HG03575 (cell line): ENCODE results near the gene CORO1A.
"Not testable (repeated sequence)": the region's sequence is repeated elsewhere in the genome, so short reads cannot be mapped to it uniquely, and the experiment has no call there.

ENCODE experiments used
- ATAC-seq: cut with Tn5 transposase; IDR thresholded peaks from one replicate; pipeline ENCODE4 v1.9.1; 2021; ENCODE audit not compliant: unreplicated experiment, insufficient number of reproducible peaks, low FRiP score; ENCODE audit errors: extremely low read depth

The CORO1A gene

DNA sequence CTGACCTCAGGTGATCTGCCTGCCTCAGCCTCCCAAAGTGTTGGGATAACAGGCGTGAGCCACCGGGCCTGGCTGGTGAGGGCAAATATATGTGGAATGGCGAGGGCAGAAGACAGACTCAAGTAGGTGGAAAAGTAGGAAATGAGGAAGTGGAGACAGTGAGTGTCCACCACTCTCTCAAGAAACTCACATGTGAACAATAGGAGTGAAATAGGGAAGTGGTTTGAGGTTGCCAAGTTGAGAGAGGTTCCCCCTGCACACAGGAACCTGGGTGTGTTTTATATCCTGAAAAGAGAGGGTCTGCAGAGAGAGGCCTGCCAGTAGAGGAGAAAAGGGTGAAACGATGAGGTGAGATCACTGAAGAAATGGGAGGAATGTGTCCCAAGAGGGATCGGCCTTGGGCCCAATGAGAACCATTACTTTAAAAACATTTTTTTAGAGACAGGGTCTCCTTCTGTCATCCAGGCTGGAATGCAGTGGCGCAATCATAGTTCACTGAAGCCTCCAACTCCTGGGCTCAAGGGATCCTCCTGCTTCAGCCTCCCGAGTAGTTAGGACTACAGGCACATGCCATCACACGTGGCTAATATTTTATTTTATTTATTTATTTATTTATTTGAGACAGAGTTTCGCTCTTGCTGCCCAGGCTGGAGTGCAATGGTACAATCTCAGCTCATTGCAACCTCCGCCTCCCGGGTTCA, 17.1 kb upstream of the CORO1A start:
- ATAC-seq, result no peak

DNA sequence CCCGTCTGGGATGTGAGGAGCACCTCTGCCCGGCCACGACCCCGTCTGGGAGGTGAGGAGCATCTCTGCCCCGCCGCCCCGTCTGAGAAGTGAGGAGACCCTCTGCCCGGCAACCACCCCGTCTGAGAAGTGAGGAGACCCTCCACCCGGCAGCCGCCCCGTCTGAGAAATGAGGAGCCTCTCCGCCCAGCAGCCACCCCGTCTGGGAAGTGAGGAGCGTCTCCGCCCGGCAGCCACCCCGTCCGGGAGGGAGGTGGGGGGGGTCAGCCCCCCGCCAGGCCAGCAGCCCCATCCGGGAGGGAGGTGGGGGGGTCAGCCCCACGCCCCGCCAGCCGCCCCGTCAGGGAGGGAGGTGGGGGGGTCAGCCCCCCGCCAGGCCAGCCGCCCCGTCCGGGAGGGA, 14.7 kb upstream of the CORO1A start:
- not testable (repeated sequence) for ATAC-seq

DNA sequence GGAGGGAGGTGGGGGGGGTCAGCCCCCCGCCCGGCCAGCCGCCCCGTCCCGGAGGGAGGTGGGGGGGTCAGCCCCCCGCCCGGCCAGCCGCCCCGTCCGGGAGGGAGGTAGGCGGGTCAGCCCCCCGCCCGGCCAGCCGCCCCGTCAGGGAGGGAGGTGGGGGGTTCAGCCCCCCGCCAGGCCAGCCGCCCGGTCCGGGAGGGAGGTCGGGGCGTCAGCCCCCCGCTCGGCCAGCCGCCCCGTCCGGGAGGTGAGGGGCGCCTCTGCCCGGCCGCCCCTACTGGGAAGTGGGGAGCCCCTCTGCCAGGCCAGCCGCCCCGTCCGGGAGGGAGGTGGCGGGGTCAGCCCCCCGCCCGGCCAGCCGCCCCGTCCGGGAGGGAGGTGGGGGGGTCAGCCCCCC, 14.0 kb upstream of the CORO1A start:
- not testable (repeated sequence) for ATAC-seq

DNA sequence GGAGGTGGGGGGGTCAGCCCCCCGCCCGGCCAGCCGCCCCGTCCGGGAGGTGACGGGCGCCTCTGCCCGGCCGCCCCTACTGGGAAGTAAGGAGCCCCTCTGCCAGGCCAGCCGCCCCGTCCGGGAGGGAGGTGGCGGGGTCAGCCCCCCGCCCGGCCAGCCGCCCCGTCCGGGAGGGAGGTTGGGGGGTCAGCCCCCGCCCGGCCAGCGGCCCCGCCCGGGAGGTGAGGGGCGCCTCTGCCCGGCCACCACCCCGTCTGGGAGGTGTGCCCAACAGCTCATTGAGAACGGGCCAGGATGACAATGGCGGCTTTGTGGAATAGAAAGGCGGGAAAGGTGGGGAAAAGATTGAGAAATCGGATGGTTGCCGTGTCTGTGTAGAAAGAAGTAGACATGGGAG, 13.3 kb upstream of the CORO1A start:
- not testable (repeated sequence) for ATAC-seq

DNA sequence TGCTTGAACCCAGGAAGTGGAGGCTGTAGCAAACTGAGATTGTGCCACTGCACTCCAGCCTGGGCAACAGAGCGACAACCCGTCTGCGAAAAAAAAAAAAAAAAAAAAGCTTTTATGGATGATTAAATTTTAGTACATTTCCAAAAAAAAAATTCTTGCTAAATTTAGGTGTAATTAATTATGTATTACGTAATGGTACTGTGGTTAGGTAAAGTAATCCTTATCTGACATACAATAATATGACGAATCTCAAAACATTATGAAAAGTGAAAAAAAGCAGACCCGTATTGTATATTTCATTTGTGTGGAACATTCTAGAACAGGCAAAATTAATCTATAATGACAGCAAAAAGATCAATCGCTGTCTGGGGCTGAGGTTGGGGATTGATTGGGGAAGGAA, 10.3 kb upstream of the CORO1A start:
- ATAC-seq, result no peak

DNA sequence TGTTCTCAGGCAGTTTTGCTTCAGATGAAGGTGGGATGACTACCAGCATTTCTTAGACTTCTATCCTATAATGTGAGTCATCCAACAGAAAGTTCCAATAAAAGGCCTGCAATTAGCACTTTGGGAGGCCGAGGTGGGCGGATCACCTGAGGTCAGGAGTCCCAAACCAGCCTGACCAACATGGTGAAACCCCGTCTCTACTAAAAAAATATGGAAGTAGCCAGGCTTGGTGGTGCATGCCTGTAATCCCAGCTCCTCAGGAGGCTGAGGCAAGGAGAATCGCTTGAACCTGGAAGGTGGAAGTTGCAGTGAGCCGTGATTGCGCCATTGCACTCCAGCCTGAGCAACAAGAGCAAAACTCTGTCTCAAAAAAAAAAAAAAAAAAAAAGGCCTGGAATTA, 6.5 kb upstream of the CORO1A start:
- not testable (repeated sequence) for ATAC-seq

DNA sequence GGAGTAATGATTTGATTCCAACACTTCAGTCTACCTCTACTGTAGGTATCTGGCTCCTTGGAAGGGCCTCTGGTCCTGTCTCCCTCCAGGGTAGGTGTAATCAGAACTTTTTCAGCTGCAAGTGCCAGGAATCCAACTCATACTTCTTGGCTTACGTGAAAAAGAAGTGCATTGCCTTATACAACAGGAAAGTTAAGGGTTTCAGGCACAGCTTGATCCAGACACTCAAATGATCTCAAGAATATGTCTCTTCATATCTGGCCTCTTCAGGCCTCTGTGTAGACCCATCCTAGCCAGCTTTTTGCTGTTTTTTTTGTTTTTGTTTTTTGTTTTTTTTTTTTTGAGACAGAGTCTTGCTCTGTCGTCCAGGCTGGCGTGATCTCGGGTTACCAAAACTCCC, 4.2 kb upstream of the CORO1A start:
- ATAC-seq, result no peak

DNA sequence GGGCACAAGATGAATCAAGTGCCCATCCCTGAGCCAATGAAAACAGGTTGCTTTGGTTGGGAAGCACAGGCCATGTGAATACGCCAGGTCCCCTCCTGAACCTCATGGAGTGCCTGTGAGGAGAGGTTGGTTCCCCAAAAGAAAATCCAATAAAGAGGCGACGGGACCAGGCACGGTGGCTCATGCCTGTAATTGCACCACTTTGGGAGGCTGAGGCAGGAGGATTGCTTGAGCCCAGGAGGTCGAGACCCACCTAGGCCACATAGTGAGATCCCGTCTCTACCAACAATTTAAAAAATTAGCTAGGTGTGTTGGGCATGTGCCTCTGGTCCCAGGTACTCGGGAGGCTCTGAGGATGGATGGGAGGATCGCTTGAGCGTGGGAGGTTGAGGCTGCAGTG, 3.5 kb upstream of the CORO1A start:
- no peak for ATAC-seq

DNA sequence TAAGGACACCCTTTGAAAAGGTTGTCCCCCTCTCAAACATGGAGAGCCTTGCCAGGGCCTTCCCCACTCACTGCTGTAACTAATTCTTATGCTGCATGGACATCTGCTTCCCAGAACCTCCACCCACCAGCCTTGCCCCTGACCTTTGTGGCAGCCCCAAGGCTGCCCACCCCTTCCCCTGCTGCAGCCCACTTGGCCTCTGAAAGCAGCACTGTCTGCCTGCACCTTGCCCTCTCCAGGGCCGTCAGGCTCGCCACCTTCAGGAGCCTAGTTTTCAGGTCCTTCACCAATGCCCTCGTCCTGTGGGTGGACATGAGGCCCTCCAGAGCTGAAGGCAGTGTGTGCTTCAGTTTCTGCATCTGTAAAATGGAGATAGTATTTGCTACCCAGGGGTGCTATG, 2.7 kb upstream of the CORO1A start:
- ATAC-seq, result no peak

DNA sequence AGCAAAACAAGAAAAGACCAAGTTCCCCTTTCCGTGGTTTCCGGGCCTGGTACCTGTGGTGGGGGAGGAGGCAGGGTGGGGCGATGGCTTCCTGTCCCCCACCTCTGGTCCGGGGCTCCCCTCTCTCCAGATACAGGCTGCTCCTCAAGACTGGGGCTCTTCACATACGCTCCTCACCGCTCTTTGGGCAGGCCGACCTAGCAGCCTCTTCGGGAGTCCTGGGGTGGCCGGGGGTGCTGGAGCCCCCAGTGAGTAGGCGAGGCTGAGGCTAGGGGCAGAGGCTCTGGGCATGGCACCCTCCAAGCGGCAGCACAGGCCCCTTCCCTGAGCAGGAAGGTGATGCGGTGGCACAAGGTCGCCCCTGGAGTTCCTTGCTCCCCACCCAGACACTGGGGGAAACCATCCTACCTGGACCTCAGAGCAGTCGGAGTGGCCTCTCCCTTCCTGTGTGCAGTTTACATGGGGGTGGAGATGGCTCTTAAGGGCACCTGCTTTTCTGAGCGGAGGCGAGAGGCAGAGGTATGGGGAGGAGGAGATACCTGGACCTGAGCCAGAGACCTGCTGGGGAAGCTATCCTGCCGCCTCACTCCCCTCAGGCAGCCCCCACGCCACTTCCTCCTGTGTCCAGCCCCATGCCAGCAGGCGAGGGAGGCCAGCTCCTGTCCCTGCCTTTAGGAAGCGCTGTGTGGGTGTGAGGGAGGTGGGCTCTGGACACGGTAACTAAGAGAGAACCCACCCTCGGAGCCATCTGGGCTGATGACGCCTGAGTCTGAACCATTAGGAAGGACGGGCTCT, 891 bp downstream of the CORO1A start:
- ATAC-seq, result no peak

DNA sequence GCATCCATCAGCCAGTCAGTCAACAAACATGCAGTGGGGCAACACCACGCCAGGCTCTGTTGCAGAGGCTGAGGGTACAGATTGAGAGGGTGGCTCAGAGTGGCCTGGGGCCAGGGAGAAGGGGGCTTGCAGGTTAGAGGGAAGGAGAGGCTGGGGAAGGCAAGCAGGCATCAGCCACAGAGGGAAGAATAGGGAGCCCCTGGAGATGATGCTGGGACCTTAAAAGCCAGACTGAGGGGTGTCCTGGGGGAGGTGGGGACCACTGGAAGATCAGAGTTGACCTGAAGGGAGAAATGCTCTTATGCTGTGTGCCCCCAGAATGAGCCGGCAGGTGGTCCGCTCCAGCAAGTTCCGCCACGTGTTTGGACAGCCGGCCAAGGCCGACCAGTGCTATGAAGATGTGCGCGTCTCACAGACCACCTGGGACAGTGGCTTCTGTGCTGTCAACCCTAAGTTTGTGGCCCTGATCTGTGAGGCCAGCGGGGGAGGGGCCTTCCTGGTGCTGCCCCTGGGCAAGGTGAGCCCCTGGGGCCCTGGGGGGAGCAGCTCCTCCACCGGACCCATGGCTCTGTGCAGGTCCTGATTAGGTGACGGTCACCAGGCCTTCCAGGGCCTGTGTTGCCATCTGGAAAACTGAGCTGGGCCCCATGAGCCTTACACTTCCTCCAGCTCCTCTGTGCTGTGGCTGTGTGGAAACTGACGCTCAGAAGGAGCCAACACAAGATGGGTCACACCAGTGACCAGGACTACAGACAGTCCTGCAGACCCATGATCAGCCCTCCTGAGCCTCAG, 1.7 kb downstream of the CORO1A start:
- no peak for ATAC-seq

DNA sequence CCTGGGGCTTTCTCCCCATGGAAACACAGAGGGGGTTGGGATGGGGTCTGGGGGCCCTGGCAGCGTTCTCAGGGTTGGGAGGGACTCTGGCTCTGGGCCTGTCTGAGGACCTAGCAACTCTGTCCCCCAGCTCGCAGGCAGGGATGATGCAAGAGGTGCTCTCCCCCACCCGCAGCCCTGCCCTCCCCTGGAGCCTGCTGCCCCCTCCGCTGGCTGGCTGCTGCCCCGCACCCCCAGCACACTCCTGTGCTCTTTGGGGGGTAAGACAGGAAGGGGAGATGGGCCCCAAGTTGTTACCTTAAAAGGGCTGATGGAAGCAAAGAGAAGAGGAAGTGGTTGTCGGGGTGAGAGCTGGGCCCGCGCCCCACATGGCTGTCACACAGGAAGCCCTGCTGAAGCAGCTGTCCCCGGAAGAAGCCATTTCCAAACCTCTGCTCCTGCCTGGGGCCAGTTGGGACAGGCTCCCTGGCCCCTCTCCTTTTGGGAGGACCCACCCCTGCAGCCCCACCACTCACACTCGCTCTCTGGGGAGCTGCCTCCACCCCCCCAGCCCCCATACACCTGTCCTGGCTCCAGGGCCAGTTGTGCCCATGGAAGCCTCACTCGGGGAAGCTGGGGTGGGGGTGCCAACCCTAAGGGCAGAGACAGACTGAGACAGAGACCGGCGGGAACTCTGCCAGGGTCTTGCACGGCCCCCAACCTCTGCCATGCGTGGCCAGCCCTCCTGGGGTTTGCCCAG, 2.5 kb downstream of the CORO1A start:
- ATAC-seq, result no peak

DNA sequence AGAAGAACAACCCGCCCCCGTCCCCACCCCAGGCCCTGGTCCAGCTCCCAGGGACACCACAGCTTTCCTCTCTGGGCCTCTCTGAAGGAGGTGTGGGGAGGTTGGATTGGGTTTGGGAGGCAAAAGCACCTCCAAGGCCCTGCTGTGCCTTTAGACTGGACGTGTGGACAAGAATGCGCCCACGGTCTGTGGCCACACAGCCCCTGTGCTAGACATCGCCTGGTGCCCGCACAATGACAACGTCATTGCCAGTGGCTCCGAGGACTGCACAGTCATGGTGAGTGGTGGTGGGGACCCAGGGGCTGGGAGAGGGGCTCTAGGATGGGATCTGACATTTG, 3.0 kb downstream of the CORO1A start:
- ATAC-seq, result no peak

DNA sequence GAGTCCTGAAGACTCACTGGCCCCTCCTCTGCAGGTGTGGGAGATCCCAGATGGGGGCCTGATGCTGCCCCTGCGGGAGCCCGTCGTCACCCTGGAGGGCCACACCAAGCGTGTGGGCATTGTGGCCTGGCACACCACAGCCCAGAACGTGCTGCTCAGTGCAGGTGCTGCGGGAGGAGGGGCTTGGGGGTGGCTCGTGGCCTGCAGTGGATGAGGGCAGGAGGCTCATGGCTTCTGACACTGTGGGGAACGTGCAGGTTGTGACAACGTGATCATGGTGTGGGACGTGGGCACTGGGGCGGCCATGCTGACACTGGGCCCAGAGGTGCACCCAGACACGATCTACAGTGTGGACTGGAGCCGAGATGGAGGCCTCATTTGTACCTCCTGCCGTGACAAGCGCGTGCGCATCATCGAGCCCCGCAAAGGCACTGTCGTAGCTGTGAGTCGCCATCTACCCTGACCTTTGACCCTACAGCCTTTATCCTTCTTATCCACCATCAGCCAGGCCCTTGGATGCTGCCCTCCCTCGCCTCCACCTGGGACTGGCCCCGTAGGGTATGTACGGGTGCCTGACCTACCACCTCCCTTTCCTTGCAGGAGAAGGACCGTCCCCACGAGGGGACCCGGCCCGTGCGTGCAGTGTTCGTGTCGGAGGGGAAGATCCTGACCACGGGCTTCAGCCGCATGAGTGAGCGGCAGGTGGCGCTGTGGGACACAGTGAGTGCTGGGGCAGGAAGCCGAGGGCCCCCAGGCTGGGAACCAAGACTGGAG, 3.6 kb downstream of the CORO1A start:
- ATAC-seq, result no peak

DNA sequence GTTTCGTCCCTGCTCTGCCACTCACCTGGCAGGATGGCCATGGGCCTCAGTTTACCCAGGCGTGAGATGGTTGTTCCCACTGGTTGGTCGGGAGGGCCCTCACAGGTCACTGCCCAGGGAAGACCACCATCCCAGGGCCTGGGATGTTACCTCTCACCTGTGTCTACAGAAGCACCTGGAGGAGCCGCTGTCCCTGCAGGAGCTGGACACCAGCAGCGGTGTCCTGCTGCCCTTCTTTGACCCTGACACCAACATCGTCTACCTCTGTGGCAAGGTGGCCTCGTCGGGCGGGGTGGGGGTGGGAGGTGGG, 4.1 kb downstream of the CORO1A start:
- ATAC-seq, result no peak

DNA sequence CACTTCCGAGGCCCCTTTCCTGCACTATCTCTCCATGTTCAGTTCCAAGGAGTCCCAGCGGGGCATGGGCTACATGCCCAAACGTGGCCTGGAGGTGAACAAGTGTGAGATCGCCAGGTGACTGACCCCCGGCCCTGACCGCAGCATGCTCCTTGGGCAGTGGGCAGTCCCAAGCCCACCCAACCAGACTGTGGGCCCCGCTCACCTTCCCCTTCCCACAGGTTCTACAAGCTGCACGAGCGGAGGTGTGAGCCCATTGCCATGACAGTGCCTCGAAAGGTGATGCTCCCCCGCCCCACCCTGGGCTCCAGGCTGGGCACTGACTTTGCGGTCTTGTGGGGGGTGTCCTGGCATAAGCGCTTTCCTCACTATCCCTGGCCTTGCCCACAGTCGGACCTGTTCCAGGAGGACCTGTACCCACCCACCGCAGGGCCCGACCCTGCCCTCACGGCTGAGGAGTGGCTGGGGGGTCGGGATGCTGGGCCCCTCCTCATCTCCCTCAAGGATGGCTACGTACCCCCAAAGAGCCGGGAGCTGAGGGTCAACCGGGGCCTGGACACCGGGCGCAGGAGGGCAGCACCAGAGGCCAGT, 4.7 kb downstream of the CORO1A start:
- ATAC-seq, result no peak

DNA sequence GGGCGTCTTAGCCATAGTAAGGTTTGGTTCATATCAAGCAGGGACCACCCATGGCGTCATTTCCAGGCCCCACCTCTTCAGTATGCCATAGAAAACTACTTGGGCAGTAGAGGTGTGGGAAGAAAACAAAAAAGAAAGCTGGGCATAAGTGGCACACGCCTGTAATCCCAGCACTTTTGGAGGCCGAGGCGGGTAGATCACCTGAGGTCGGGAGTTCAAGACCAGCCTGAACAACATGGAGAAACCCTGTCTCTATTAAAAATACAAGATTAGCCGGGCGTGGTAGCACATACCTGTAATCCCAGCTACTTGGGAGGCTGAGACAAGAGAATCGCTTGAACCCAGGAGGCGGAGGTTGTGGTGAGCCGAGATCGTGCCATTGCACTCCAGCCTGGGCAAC, 7.8 kb downstream of the CORO1A start:
- ATAC-seq, result not testable (repeated sequence)

DNA sequence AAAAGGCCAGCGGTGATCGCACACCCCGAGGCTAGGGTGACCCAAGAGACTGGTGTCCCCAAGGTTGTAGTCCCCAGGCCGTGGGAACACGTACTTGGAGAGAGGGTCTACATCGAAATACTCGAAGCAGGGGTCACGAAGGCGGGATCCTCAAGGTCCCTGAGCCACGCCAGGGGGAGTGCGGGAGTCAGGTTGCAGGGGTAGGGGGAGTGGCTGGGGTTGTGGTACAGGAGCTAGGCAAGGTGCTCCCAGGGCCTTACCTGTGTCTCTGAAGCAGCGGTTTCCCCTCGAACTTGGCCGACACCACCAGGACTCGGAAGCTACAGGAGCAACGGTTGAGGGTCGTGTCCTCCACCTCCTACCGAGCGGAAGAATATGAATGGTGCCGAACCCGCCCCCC, 9.7 kb downstream of the CORO1A start:
- not testable (repeated sequence) for ATAC-seq
